Fibroblast of villous mesenchyme (primary cell): ENCODE results near the gene NDUFB1. TPM values are rescaled to one million over a fixed set of nuclear protein-coding genes. Genes with fewer than 3 reads are reported as not detected.

Source experiments
- DNase-seq: peaks from one replicate; pipeline ENCODE4 v3.0.0-alpha.2; 2010; ENCODE audit warnings: low read depth
- H3K4me3 ChIP-seq: 2 replicates; pipeline ENCODE4 v1.5.1; 2011; ENCODE audit warnings: low read depth, mild to moderate bottlenecking, low read length
- total RNA-seq: library from RNA; depleted of rRNA; stranded (reverse); fragments of >200 nt; gene quantifications from 2 replicates; pipeline ENCODE4 v1.2.3, GENCODE V29; 2012
- TF ChIP-seq, protein P1 (sequence below): IDR thresholded peaks from 2 replicates; pipeline ENCODE4 v1.5.1; 2012; ENCODE audit warnings: low read depth, mild to moderate bottlenecking, low read length; ENCODE audit not compliant: insufficient read depth

Gene NDUFB1
- total RNA-seq, 1 donor = 243 TPM

DNA sequence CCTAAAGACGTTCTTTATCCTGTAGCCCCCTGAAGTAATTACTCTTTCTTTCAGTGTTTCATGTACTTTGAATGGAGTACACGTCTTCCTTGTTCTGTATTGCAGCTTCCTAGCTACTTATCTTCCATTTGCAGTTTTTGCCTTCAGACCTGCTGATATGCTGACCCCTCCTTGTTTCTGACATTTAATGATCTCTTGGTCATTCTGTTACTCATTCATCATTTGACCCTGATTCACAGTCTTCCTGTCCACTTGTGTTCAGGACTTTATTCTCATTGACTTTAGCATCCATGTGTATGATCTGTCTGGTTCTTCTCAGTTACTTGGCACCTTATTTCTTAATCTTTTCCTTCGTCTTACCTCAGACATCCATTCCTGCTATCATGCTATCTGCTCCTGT, 22.5 kb upstream of the NDUFB1 start:
- H3K4me3 ChIP-seq = no peak overlapping the region
- TF ChIP-seq, protein P1, sequence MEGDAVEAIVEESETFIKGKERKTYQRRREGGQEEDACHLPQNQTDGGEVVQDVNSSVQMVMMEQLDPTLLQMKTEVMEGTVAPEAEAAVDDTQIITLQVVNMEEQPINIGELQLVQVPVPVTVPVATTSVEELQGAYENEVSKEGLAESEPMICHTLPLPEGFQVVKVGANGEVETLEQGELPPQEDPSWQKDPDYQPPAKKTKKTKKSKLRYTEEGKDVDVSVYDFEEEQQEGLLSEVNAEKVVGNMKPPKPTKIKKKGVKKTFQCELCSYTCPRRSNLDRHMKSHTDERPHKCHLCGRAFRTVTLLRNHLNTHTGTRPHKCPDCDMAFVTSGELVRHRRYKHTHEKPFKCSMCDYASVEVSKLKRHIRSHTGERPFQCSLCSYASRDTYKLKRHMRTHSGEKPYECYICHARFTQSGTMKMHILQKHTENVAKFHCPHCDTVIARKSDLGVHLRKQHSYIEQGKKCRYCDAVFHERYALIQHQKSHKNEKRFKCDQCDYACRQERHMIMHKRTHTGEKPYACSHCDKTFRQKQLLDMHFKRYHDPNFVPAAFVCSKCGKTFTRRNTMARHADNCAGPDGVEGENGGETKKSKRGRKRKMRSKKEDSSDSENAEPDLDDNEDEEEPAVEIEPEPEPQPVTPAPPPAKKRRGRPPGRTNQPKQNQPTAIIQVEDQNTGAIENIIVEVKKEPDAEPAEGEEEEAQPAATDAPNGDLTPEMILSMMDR = no peak
- no peak for DNase-seq

DNA sequence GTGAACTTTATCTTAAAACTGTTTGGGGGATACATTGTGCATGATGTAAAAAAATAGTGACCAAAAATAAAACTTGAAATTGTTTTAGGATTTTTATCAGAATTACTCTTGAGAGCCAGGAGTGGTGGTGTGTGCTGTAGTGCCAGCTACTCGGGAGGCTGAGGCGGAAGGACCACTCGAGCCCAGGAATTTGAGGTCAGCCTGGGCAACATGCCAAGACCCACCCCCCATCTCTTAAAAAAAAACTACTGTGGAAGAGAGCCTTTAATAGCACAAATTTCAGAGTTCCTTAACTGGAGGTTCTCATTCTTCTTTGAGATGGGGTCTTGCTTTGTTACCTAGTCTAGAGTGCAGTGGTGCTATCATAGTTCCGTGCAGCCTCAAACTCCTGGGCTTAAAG, 21.8 kb upstream of the NDUFB1 start:
- H3K4me3 ChIP-seq = no peak overlapping the region
- TF ChIP-seq, protein P1 = no peak
- no peak for DNase-seq

DNA sequence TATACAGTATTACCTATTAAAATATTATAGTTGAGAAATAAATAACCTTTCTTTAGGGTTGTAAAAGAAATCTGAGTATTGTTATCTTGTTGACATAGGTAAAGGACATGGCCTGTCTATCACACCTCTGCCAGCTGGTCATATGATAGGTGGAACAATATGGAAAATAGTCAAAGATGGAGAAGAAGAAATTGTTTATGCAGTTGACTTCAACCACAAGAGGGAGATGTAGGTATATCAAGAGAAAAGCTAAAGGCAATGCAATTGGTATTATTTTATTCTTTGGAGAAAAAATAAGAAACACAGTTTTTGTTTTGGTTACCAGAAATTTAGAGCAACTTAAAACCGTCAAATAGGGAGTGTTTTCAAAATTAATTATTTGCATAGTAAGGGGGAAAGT, 13.8 kb upstream of the NDUFB1 start:
- no peak overlapping the region for H3K4me3 ChIP-seq
- TF ChIP-seq, protein P1 = peak; percentile 59
- DNase-seq = peak; percentile 49

DNA sequence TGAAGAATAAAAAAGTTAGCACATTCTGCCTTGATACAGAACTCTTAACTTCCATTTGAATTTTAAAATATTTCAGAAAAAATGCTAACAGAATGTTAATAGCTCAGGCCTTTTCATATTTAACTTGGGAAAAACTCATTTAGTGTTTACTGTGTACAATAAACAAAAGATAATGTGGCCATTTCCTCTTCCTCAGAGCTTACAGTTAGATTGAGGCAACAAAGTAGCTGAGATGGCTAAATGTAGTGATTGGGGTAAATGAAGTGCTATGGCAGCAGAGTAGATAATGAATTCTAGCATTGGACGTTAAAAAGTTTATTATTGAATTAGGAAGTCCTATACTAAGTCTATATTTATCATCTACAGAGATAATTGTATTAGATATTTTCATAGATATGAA, 12.9 kb upstream of the NDUFB1 start:
- TF ChIP-seq, protein P1 = no peak
- DNase-seq = no peak
- H3K4me3 ChIP-seq = no peak overlapping the region

DNA sequence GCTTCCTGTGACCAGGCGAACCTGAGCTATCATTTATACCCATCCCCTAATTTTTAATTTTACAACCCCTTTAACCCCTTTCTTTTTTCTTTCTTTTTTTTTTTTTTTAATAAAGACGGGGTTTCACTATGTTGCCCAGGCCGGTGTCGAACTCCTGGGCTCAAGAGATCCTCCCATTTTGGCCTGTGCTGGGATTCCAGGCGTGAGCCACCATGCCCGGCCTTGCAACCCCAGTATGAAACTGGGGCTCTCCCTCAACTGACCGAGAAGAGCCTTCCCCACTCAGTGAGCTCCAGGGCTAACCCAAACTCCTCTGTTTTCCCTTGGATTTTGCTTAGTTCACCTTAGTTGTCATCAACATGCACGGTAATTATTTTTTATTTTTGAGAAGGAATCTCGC, 1.3 kb upstream of the NDUFB1 start:
- peak overlapping the region; percentile 73 for H3K4me3 ChIP-seq
- DNase-seq = no peak
- TF ChIP-seq, protein P1 = no peak

DNA sequence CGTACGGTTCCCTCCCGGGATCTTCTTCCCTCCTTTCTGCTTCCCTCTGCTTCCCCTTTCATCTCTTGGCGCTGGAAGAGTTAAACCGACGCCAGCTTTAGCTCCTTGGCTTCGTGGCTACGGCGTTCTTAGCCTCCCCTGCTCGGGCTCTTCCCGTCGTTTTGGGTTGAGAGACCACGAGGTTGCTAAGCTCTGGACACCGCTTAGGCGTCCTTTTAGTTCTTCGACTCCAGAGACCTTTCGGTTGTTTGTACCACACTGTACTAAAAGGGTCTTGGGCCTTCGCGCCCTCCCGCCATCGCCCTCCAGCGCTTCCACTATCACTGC, 808 bp upstream of the NDUFB1 start:
- DNase-seq = peak; percentile 65
- peak overlapping the region; percentile 73 for H3K4me3 ChIP-seq
- TF ChIP-seq, protein P1 = no peak

DNA sequence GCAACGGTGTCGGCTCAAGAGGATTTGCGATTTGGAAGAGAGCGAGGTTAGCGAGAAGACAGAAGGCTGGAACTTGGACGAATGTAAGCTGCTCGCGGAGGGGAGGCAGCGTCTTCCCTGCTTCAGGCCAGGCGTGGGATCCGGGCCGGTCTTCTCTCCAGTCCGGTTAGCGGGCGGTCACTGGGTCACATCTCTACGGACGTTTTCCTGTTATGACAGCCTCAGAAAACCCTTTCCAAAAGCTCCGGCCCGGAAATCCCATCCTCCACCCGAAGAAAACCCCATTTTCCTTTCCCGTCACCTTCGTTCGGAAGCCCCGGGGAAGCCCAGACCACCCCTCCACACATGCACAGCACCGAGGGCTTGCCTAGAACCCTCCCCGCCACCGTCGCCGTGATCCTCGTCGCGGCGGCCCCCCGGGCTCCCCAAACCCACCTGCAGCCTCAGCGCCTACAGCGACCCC, 268 bp downstream of the NDUFB1 start:
- DNase-seq = peak; percentile 62
- peak overlapping the region; percentile 73 for H3K4me3 ChIP-seq
- TF ChIP-seq, protein P1 = no peak
